ENCODE results near the gene FXYD7.

- TF ChIP-seq CTCF (tag by site-specific recombination; IDR thresholded peaks at IDR 0.05) = no peak
- TF ChIP-seq ZBTB10 (tag by site-specific recombination; IDR thresholded peaks at IDR 0.05) = no peak
Measured at GRCh38 chr19:35184267-35184666, 41.2 kb downstream of the FXYD7 start.
